Measurements from ENCODE around the gene CDA. TPM values are rescaled to one million over a fixed set of nuclear protein-coding genes. Genes with fewer than 3 reads are reported as not detected.
A peak's percentile ranks its signal among the peaks of the same experiment; 100 is the strongest.

CDA gene
- 0.62 TPM for total RNA-seq (2021; ENCODE audit: unreplicated experiment)
- polyA plus RNA-seq (2012; ENCODE audit: insufficient read length) = not detected
- percentile 19 among the genes with signal in this experiment for Bru-seq, nascent RNA
- BruChase-seq, experiment 1, labeled RNA remaining after a 2-hour chase = percentile 8 among the genes with signal in this experiment
- not detected for BruChase-seq, experiment 2, labeled RNA remaining after a 6-hour chase
- long read RNA-seq = 0 reads

DNA sequence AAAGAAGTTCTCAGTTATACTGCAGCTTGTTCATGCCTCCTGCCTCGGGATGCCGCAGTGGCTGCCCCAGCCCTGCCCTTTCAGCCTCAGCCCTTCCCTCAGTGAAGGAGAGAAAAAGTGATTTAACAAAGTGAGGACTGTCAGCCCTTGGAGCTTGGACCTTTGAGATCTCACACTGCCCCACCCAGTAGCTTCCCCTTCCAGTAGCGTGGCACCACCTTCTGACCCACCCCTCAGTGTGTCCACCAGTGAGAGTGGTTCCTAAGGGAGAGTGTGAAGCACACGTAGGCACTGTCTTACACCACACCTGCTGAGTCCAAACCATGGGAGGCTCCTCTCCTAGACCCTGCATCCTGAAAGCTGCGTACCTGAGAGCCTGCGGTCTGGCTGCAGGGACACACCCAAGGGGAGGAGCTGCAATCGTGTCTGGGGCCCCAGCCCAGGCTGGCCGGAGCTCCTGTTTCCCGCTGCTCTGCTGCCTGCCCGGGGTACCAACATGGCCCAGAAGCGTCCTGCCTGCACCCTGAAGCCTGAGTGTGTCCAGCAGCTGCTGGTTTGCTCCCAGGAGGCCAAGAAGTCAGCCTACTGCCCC lies at the start of gene CDA:
Gene CDA (plus strand): TSS at position 464 of the 592 bp plus-strand sequence. CDS start 33 bp downstream, at position 497.
- H3K27me3 ChIP-seq (ENCODE audit: control insufficient read depth, insufficient read depth, low read length) = no peaks in the 10 kb centered on the region
- no TSS peak for BruUV-seq (replicated peaks)
- peaks cover 3% of the 10 kb centered on the region; the same call in 1 of the 2 replicates for H3K4me1 ChIP-seq (ENCODE audit: control insufficient read depth, insufficient read depth, low read length)
- ATAC-seq = peak; percentile 39; the same call in 1 of the 2 replicates
- no peak within 1 kb of the TSS for H3K27ac ChIP-seq (ENCODE audit: low read length)
- no peaks in the 10 kb centered on the region for H3K9me3 ChIP-seq (ENCODE audit: control insufficient read depth, insufficient read depth, low read depth, low read length)
- intact Hi-C loops (cut with micrococcal nuclease; ENCODE audit: unreplicated experiment) (no loop called here), in situ Hi-C loops (cut with HindIII; ENCODE audit: low pct_unique_long_range_greater_than_20kb, low sequenced_read_pairs) (no loop called here)
- ChIA-PET POLR2A (no interaction called here), CTCF (interaction anchor here (0.5 kb wide), 1 partner anchor 625 kb away, joined by 3 read pairs; no protein-coding TSS in a partner anchor)
- no peak for DNase-seq (ENCODE audit: low read depth, low spot score)
- TF ChIP-seq SIN3A (IDR thresholded peaks at IDR 0.05; ENCODE audit: borderline replicate concordance, insufficient read depth, low read depth, low read length) = no peak
- TF ChIP-seq, protein P1, sequence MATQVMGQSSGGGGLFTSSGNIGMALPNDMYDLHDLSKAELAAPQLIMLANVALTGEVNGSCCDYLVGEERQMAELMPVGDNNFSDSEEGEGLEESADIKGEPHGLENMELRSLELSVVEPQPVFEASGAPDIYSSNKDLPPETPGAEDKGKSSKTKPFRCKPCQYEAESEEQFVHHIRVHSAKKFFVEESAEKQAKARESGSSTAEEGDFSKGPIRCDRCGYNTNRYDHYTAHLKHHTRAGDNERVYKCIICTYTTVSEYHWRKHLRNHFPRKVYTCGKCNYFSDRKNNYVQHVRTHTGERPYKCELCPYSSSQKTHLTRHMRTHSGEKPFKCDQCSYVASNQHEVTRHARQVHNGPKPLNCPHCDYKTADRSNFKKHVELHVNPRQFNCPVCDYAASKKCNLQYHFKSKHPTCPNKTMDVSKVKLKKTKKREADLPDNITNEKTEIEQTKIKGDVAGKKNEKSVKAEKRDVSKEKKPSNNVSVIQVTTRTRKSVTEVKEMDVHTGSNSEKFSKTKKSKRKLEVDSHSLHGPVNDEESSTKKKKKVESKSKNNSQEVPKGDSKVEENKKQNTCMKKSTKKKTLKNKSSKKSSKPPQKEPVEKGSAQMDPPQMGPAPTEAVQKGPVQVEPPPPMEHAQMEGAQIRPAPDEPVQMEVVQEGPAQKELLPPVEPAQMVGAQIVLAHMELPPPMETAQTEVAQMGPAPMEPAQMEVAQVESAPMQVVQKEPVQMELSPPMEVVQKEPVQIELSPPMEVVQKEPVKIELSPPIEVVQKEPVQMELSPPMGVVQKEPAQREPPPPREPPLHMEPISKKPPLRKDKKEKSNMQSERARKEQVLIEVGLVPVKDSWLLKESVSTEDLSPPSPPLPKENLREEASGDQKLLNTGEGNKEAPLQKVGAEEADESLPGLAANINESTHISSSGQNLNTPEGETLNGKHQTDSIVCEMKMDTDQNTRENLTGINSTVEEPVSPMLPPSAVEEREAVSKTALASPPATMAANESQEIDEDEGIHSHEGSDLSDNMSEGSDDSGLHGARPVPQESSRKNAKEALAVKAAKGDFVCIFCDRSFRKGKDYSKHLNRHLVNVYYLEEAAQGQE (IDR thresholded peaks at IDR 0.05; ENCODE audit: insufficient read depth in 1 of 2, low read depth in 2 of 2, low read length in 1 of 2) = no peak
- TF ChIP-seq, protein P2, sequence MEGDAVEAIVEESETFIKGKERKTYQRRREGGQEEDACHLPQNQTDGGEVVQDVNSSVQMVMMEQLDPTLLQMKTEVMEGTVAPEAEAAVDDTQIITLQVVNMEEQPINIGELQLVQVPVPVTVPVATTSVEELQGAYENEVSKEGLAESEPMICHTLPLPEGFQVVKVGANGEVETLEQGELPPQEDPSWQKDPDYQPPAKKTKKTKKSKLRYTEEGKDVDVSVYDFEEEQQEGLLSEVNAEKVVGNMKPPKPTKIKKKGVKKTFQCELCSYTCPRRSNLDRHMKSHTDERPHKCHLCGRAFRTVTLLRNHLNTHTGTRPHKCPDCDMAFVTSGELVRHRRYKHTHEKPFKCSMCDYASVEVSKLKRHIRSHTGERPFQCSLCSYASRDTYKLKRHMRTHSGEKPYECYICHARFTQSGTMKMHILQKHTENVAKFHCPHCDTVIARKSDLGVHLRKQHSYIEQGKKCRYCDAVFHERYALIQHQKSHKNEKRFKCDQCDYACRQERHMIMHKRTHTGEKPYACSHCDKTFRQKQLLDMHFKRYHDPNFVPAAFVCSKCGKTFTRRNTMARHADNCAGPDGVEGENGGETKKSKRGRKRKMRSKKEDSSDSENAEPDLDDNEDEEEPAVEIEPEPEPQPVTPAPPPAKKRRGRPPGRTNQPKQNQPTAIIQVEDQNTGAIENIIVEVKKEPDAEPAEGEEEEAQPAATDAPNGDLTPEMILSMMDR (IDR thresholded peaks at IDR 0.05) = no peak
- TF ChIP-seq TCF7L2 (IDR thresholded peaks at IDR 0.05; ENCODE audit: low read depth, low read length) = no peak
- no peak for TF ChIP-seq POLR2AphosphoS5 (IDR thresholded peaks at IDR 0.05; ENCODE audit: low read depth, low read length)
- H3K36me3 ChIP-seq (ENCODE audit: control insufficient read depth, insufficient read depth, low read length) = no peaks in the 10 kb centered on the region
- 0 out of 4 replicates have a peak within 1 kb of the TSS, but pooled peaks of 1 of the 2 experiments have one; percentile 4 for H3K4me3 ChIP-seq (ENCODE audit: low read depth in 2 of 2, low read length in 2 of 2)

DNA sequence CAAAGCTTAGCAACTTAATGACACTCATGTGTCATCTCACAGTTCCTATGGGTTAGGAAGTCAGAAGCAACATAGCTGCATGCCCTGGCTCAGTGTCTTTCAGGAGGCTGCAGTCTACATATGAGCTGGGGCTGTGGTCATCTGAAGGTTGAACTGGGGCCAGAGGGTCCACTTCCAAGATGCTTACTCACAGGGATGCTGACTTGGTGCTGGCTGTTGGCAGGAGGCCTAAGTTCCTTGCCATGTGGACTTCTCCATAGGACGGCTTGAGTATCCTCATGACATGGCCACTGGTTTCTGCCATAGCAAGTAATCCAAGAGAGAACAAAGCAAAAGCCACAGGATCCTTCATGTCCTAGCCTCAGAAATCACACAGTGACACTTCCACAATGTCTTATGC lies 48.6 kb upstream of the CDA start:
- in situ Hi-C loops (cut with HindIII; ENCODE audit: low pct_unique_long_range_greater_than_20kb, low sequenced_read_pairs) (no loop called here), intact Hi-C loops (cut with micrococcal nuclease; ENCODE audit: unreplicated experiment) (no loop called here)
- Histone ChIP-seq H3K4me3 (ENCODE audit: low read depth in 2 of 2, low read length in 2 of 2) (no peak overlapping the region), H3K36me3 (ENCODE audit: control insufficient read depth, insufficient read depth, low read length) (no peaks in the 10 kb centered on the region), H3K4me1 (ENCODE audit: control insufficient read depth, insufficient read depth, low read length) (no peaks in the 10 kb centered on the region), H3K27ac (ENCODE audit: low read length) (no peak overlapping the region), H3K27me3 (ENCODE audit: control insufficient read depth, insufficient read depth, low read length) (peaks cover 3% of the 10 kb centered on the region; the same call in 1 of the 2 replicates), H3K9me3 (ENCODE audit: control insufficient read depth, insufficient read depth, low read depth, low read length) (no peaks in the 10 kb centered on the region)
- BruUV-seq (replicated peaks) = no TSS peak
- ATAC-seq (no peak), DNase-seq (ENCODE audit: low read depth, low spot score) (no peak)
- CTCF ChIA-PET = no interaction called here
- POLR2A ChIA-PET = interaction anchor here (0.6 kb wide), 1 partner anchor 1610 kb away, joined by 5 read pairs; no protein-coding TSS in a partner anchor
- TF ChIP-seq TCF7L2 (IDR thresholded peaks at IDR 0.05; ENCODE audit: low read depth, low read length) = no peak
- TF ChIP-seq SIN3A (IDR thresholded peaks at IDR 0.05; ENCODE audit: borderline replicate concordance, insufficient read depth, low read depth, low read length) = no peak
- TF ChIP-seq, protein P2 (IDR thresholded peaks at IDR 0.05) = no peak
- TF ChIP-seq POLR2AphosphoS5 (IDR thresholded peaks at IDR 0.05; ENCODE audit: low read depth, low read length) = no peak
- TF ChIP-seq, protein P1 (IDR thresholded peaks at IDR 0.05; ENCODE audit: insufficient read depth in 1 of 2, low read depth in 2 of 2, low read length in 1 of 2) = no peak

All from Panc1 (cell line).